NCI-H2081 (cell line): ENCODE data around the gene TMA7B.

ENCODE experiments used
- DNase-seq, 2 experiments: peaks; one replicate each; lab custom pipeline; 2025; lab: John Stamatoyannopoulos, UW

TMA7B gene

GRCh38 chr22:39952347-39952746 is 7.8 kb upstream of the TMA7B start:
- DNase-seq, result no peak

GRCh38 chr22:39953101-39953500 is 7.1 kb upstream of the TMA7B start:
- no peak for DNase-seq

GRCh38 chr22:39954584-39955055 is 5.6 kb upstream of the TMA7B start:
- no peak for DNase-seq

GRCh38 chr22:39955675-39956074 is 4.5 kb upstream of the TMA7B start:
- DNase-seq, result no peak

- DNase-seq, result no peak
These were observed 3.1 kb upstream of the TMA7B start for GRCh38 chr22:39956932-39957664.

GRCh38 chr22:39958009-39958711 is 2.0 kb upstream of the TMA7B start:
- no peak for DNase-seq

- no peak for DNase-seq
These were observed 1.1 kb upstream of the TMA7B start for GRCh38 chr22:39958949-39959639.

GRCh38 chr22:39960791-39961746 is 872 bp downstream of the TMA7B start:
- DNase-seq, result no peak

- DNase-seq, result no peak
These were observed 1.9 kb downstream of the TMA7B start for GRCh38 chr22:39962071-39962470.

GRCh38 chr22:39965748-39966147 is 5.6 kb downstream of the TMA7B start:
- DNase-seq, result no peak

- DNase-seq, result no peak
These were observed 6.3 kb downstream of the TMA7B start for GRCh38 chr22:39966470-39966869.

GRCh38 chr22:39967103-39967829 is 7.1 kb downstream of the TMA7B start:
- DNase-seq, result no peak

- no peak for DNase-seq
These were observed 8.1 kb downstream of the TMA7B start for GRCh38 chr22:39967996-39968972.

GRCh38 chr22:39970742-39971141 is 10.5 kb downstream of the TMA7B start:
- no peak for DNase-seq

GRCh38 chr22:39972641-39973040 is 12.4 kb downstream of the TMA7B start:
- no peak for DNase-seq

GRCh38 chr22:39973656-39974055 is 13.5 kb downstream of the TMA7B start:
- no peak for DNase-seq

- DNase-seq, result no peak
These were observed 13.9 kb downstream of the TMA7B start for GRCh38 chr22:39974065-39974464.

GRCh38 chr22:39979048-39979447 is 18.9 kb downstream of the TMA7B start:
- DNase-seq, result no peak

- DNase-seq, result no peak
These were observed 19.3 kb downstream of the TMA7B start for GRCh38 chr22:39979458-39979857.

- no peak for DNase-seq
These were observed 20.4 kb downstream of the TMA7B start for GRCh38 chr22:39980596-39980995.
